ENCODE measurements around the gene DOCK4. TPM values are rescaled to one million over a fixed set of nuclear protein-coding genes. Genes with fewer than 3 reads are reported as not detected.

DOCK4 gene
- total RNA-seq, 6 experiments from 2014 or later: 9.4 to 29.9 (median 22.8) TPM

GRCh38 chr7:112195717-112196116 is 10.5 kb downstream of the DOCK4 start:
- Histone ChIP-seq H3K4me3 (no peak overlapping the region), H3K36me3 (no peaks in the 10 kb centered on the region), H3K27me3 (no peaks in the 10 kb centered on the region), H3K9me3 (no peaks in the 10 kb centered on the region), H3K4me1 (peaks cover 0 to 32% (median 15%) of the 10 kb centered on the region in 4 donors), H3K27ac (no peak overlapping the region)
- intact Hi-C loops (cut with DNase I): loop anchor here in 1 of 2 donors (10.0 kb wide), 1 partner anchor 51 kb away; no protein-coding TSS in a partner anchor
- ATAC-seq (no peak), DNase-seq (no peak)
- WGBS (ENCODE audit: insufficient coverage, low coverage, low lambda C conversion rate, missing lambda C conversion rate): 68% methylated on average over 5 of the region's 5 CpGs
- no peak for TF ChIP-seq POLR2A (IDR thresholded peaks at IDR 0.05)
- no peak for TF ChIP-seq CTCF (IDR thresholded peaks at IDR 0.05)

GRCh38 chr7:112193915-112194502 is 12.2 kb downstream of the DOCK4 start:
- intact Hi-C loops (cut with DNase I): loop anchor here in 1 of 2 donors (10.0 kb wide), 1 partner anchor 49 kb away; no protein-coding TSS in a partner anchor
- no peak for DNase-seq

GRCh38 chr7:112192236-112193154 is 13.7 kb downstream of the DOCK4 start:
- Histone ChIP-seq H3K4me1 (peaks cover 0 to 17% (median 8%) of the 10 kb centered on the region in 4 donors), H3K4me3 (no peak overlapping the region), H3K36me3 (no peaks in the 10 kb centered on the region), H3K9me3 (no peaks in the 10 kb centered on the region), H3K27ac (no peak overlapping the region), H3K27me3 (no peaks in the 10 kb centered on the region)
- intact Hi-C loops (cut with DNase I): loop anchor here in 1 of 2 donors (10.0 kb wide), 1 partner anchor 48 kb away; no protein-coding TSS in a partner anchor
- ATAC-seq (peak; percentile 15 to 74 (median 49)), DNase-seq (no peak)
- 75% methylated on average over 4 of the region's 4 CpGs for WGBS (ENCODE audit: insufficient coverage, low coverage, low lambda C conversion rate, missing lambda C conversion rate)
- TF ChIP-seq POLR2A (IDR thresholded peaks at IDR 0.05) (no peak), CTCF (IDR thresholded peaks at IDR 0.05) (no peak)

More at GRCh38 chr7:112193915-112194502, 12.2 kb downstream of the DOCK4 start:
- H3K4me1 ChIP-seq: peaks cover 0 to 19% (median 10%) of the 10 kb centered on the region in 4 donors
- H3K36me3 ChIP-seq: no peaks in the 10 kb centered on the region
- ATAC-seq: peak; percentile 83 to 96 (median 87)
- TF ChIP-seq POLR2A (IDR thresholded peaks at IDR 0.05): no peak
- no peak for TF ChIP-seq CTCF (IDR thresholded peaks at IDR 0.05)
- peak overlapping the region in 2 of 3 donors; percentile 56 to 61 for H3K27ac ChIP-seq
- no peaks in the 10 kb centered on the region for H3K9me3 ChIP-seq
- H3K27me3 ChIP-seq: no peaks in the 10 kb centered on the region
- no peak overlapping the region for H3K4me3 ChIP-seq

- no peaks in the 10 kb centered on the region for H3K27me3 ChIP-seq
- 83% methylated on average over 2 of the region's 2 CpGs for WGBS (ENCODE audit: insufficient coverage, low coverage, low lambda C conversion rate, missing lambda C conversion rate)
- TF ChIP-seq POLR2A (IDR thresholded peaks at IDR 0.05): no peak
- no peak for TF ChIP-seq CTCF (IDR thresholded peaks at IDR 0.05)
- H3K36me3 ChIP-seq: no peaks in the 10 kb centered on the region
- no peak overlapping the region for H3K27ac ChIP-seq
- intact Hi-C loops (cut with DNase I): loop anchor here in 1 of 2 donors (10.0 kb wide), 1 partner anchor 45 kb away; no protein-coding TSS in a partner anchor
- peaks cover 0 to 15% (median 8%) of the 10 kb centered on the region in 4 donors for H3K4me1 ChIP-seq
- H3K9me3 ChIP-seq: no peaks in the 10 kb centered on the region
- H3K4me3 ChIP-seq: no peak overlapping the region
- ATAC-seq (no peak), DNase-seq (no peak)
Observed at GRCh38 chr7:112190120-112190519, 16.1 kb downstream of the DOCK4 start.
